ENCODE results near the gene ITGA1. TPM values are rescaled to one million over a fixed set of nuclear protein-coding genes. Genes with fewer than 3 reads are reported as not detected.

Gene ITGA1
- total and polyA plus RNA-seq, 2 of the 13 experiments (the other 11 are each of a cell fraction or from before 2014, with no cell fraction given): 23.1 to 28.6 TPM

- TF ChIP-seq ZNF329 (CRISPR knock-in tag; IDR thresholded peaks at IDR 0.05; ENCODE audit: low read depth): no peak
- no peak for TF ChIP-seq ZBTB37 (CRISPR knock-in tag; IDR thresholded peaks at IDR 0.05)
- no peak for TF ChIP-seq AKNA (CRISPR knock-in tag; IDR thresholded peaks at IDR 0.05; ENCODE audit: borderline replicate concordance)
- TF ChIP-seq POLR2AphosphoS5 (IDR thresholded peaks at IDR 0.05; ENCODE audit: low read depth, low read length): peak; percentile 34; the same call in 1 of the 2 replicates
- TF ChIP-seq SMAD1 (CRISPR knock-in tag; IDR thresholded peaks at IDR 0.05; ENCODE audit: borderline replicate concordance, low read depth): no peak
- TF ChIP-seq ATF3 (CRISPR knock-in tag; IDR thresholded peaks at IDR 0.05): 0 out of 2 replicates have a peak, but pooled peaks have one; percentile 35
- TF ChIP-seq SOX13 (IDR thresholded peaks at IDR 0.05): no peak; the same call in 1 of the 2 replicates
- peak in 1 of 2 experiments; percentile 76; a peak in 2 of 4 replicates for TF ChIP-seq SOX13 (CRISPR knock-in tag; conservative IDR thresholded peaks at IDR 0.05 in 1 of 2, IDR thresholded peaks at IDR 0.05 in 1 of 2)
- no peak for TF ChIP-seq ZNF138 (CRISPR knock-in tag; IDR thresholded peaks at IDR 0.05; ENCODE audit: low read depth)
- no peak for TF ChIP-seq ZNF616 (CRISPR knock-in tag; IDR thresholded peaks at IDR 0.05; ENCODE audit: low read depth)
- peak; percentile 30; the same call in 1 of the 2 replicates for TF ChIP-seq NFE2L2 (IDR thresholded peaks at IDR 0.05; ENCODE audit: low read length)
- no peak for TF ChIP-seq DBP (CRISPR knock-in tag; IDR thresholded peaks at IDR 0.05; ENCODE audit: not compliant biosample characterization)
- TF ChIP-seq KDM5A (IDR thresholded peaks at IDR 0.05; ENCODE audit: borderline replicate concordance, low read length): no peak
- TF ChIP-seq NR2F6 (IDR thresholded peaks at IDR 0.05): 0 out of 2 replicates have a peak, but pooled peaks have one; percentile 43
- no peak for TF ChIP-seq NR2F6 (CRISPR knock-in tag; IDR thresholded peaks at IDR 0.05)
- TF ChIP-seq ZFY (CRISPR knock-in tag; IDR thresholded peaks at IDR 0.05): no peak
- 0 out of 2 replicates have a peak, but pooled peaks have one; percentile 75 for TF ChIP-seq ZNF34 (CRISPR knock-in tag; IDR thresholded peaks at IDR 0.05; ENCODE audit: borderline replicate concordance)
- TF ChIP-seq ZBTB25 (CRISPR knock-in tag; IDR thresholded peaks at IDR 0.05): no peak
- TF ChIP-seq PCBP1 (IDR thresholded peaks at IDR 0.05; ENCODE audit: borderline replicate concordance, low read depth, low read length): no peak
- peak; percentile 58; the same call in 1 of the 2 replicates for TF ChIP-seq ETV5 (CRISPR knock-in tag; IDR thresholded peaks at IDR 0.05; ENCODE audit: borderline replicate concordance)
- no peak for TF ChIP-seq ZNF83 (CRISPR knock-in tag; IDR thresholded peaks at IDR 0.05; ENCODE audit: borderline replicate concordance)
Measured at GRCh38 chr5:52956915-52957747, 169.4 kb downstream of the ITGA1 start (continued).

Measured in HepG2 (cell line).